GM12878 (cell line): ENCODE data around the gene EMC1.

Experiments used
- EP300 ChIP-seq, 2 experiments: fragments of 150-350 bp in 1 of 2; IDR thresholded peaks; 2 replicates each; pipeline ENCODE4 v1.6.1; 2011 to 2012; ENCODE audit warnings: low read depth in 2 of 2, low read length in 2 of 2, borderline replicate concordance in 1 of 2, improper control_type of control experiment in 1 of 2, inconsistent platforms in 1 of 2; ENCODE audit not compliant: control insufficient read depth in 1 of 2
- POLR2AphosphoS5 ChIP-seq: IDR thresholded peaks from 2 replicates; pipeline ENCODE4 v1.6.1; 2011; ENCODE audit warnings: mild to moderate bottlenecking, low read length, inconsistent platforms
- REST ChIP-seq: IDR thresholded peaks from 2 replicates; pipeline ENCODE4 v1.6.1; 2012; ENCODE audit warnings: mild to moderate bottlenecking, low read depth, low read length
- TF ChIP-seq, protein P1 (sequence below): fragments of 450-650 bp; IDR thresholded peaks from 2 replicates; pipeline ENCODE4 v1.6.1; 2017; ENCODE audit warnings: mild to moderate bottlenecking

GRCh38 chr1:19208710-19209438, 42.5 kb downstream of the EMC1 start:
- TF ChIP-seq EP300 (IDR thresholded peaks at IDR 0.05; ENCODE audit: borderline replicate concordance in 1 of 2, control insufficient read depth in 1 of 2, low read depth in 2 of 2, low read length in 2 of 2) (no peak), POLR2AphosphoS5 (no peak), REST (no peak)
- TF ChIP-seq, protein P1, sequence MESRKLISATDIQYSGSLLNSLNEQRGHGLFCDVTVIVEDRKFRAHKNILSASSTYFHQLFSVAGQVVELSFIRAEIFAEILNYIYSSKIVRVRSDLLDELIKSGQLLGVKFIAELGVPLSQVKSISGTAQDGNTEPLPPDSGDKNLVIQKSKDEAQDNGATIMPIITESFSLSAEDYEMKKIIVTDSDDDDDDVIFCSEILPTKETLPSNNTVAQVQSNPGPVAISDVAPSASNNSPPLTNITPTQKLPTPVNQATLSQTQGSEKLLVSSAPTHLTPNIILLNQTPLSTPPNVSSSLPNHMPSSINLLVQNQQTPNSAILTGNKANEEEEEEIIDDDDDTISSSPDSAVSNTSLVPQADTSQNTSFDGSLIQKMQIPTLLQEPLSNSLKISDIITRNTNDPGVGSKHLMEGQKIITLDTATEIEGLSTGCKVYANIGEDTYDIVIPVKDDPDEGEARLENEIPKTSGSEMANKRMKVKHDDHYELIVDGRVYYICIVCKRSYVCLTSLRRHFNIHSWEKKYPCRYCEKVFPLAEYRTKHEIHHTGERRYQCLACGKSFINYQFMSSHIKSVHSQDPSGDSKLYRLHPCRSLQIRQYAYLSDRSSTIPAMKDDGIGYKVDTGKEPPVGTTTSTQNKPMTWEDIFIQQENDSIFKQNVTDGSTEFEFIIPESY, result no peak
